Calu3 (cell line): ENCODE measurements around the gene SSC4D. TPM values are rescaled to one million over a fixed set of nuclear protein-coding genes. Genes with fewer than 3 reads are reported as not detected.
"Not testable (repeated sequence)": the region's sequence is repeated elsewhere in the genome, so short reads cannot be mapped to it uniquely, and the experiment has no call there.

Experiments
- BruUV-seq: library from RNA; stranded (reverse); fragments of 400-500 nt; replicated peaks from 2 replicates; lab custom pipeline; 2021; lab: Mats Ljungman, UMichigan
- CTCF ChIA-PET: fragments of 300-600 bp; sonication (Branson Sonifier 250); formaldehyde crosslinking; loops from one replicate; lab custom pipeline; 2022; ENCODE audit warnings: antibody characterized with exemption; lab: Charles Lee
- DNase-seq: peaks from one replicate; pipeline ENCODE4 v3.0.0; 2022
- H3K27ac Mint-ChIP-seq: one replicate; pipeline ENCODE4 v1.8.0; 2022; ENCODE audit warnings: mixed read lengths; ENCODE audit not compliant: unreplicated experiment
- H3K27me3 Mint-ChIP-seq: one replicate; pipeline ENCODE4 v1.8.0; 2022; ENCODE audit warnings: mixed read lengths; ENCODE audit not compliant: unreplicated experiment
- H3K36me3 Mint-ChIP-seq: one replicate; pipeline ENCODE4 v1.8.0; 2022; ENCODE audit warnings: mild to moderate bottlenecking, moderate library complexity, mixed read lengths; ENCODE audit not compliant: insufficient read depth, unreplicated experiment
- H3K4me1 Mint-ChIP-seq: one replicate; pipeline ENCODE4 v1.8.0; 2022; ENCODE audit warnings: mild to moderate bottlenecking, low read depth, mixed read lengths; ENCODE audit not compliant: unreplicated experiment
- H3K4me3 Mint-ChIP-seq: one replicate; pipeline ENCODE4 v1.8.0; 2022; ENCODE audit warnings: mild to moderate bottlenecking, low read depth, moderate library complexity, mixed read lengths; ENCODE audit not compliant: unreplicated experiment
- H3K9me3 Mint-ChIP-seq: one replicate; pipeline ENCODE4 v1.8.0; 2022; ENCODE audit warnings: low read depth, mixed read lengths; ENCODE audit not compliant: unreplicated experiment
- intact Hi-C: fragments of 100-400 bp; cut with micrococcal nuclease; formaldehyde crosslinking; loops from one replicate; pipeline ENCODE4 v1.10.0; 2022; ENCODE audit not compliant: unreplicated experiment
- total RNA-seq: library from RNA; stranded (reverse); gene quantifications from 2 replicates; pipeline ENCODE4 v1.2.3, GENCODE V29; 2022
- TF ChIP-seq, protein P1 (sequence below): fragments of 200-600 bp; IDR thresholded peaks from one replicate; pipeline ENCODE4 v1.8.0; 2022; ENCODE audit warnings: antibody characterized with exemption; ENCODE audit not compliant: unreplicated experiment

The SSC4D gene
- total RNA-seq, 1 experiment from 2014 or later, result not detected

DNA sequence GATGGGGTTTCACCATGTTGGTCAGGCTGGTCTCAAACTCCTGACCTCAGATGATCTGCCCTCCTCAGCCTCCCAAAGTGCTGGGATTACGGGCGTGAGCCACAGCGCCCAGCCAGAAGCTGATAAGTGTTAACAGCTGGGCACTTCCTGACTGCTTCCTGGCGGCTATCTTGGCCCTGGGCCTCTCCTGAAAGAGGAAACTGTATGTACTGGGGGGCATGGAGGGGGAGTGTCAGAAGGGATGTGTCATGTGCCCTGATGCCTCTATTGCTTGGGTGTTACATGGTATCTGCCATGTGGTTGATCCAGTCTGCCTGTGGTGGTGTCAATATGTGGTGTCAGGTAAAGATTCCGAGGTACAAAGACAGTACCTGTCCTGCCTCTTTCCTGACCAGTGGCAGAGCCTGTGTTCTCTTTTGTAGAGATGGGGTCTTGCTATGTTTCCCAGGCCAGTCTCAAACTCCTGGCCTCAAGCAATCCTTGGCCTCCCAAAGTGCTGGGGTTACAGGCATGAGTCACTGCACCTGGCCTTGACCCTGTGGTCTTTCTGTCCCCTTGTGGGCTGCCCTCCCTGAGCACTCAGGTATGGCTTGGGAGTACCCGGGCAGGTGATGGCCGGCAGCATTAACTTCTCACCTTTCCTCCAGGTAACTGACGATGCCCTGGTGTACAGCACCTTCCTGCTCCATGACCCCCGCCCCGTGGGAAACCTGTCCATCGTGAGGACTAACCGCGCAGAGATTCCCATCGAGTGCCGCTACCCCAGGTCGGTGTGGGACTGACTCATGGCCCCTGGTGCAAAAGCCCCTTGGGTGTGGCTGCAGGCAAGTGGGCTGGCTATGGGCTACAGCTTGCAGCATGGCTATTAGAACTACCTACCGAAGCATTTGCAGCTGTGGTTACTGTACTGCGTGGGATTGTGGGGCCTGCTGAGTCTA is 19.6 kb upstream of the SSC4D start:
- H3K36me3 Mint-ChIP-seq, result peaks cover 6% of the 10 kb centered on the region
- CTCF ChIA-PET, result interaction anchor here (0.6 kb wide), 1 partner anchor 17 kb away, joined by 3 read pairs; no protein-coding TSS in a partner anchor
- no peaks in the 10 kb centered on the region for H3K27me3 Mint-ChIP-seq
- TF ChIP-seq, protein P1, sequence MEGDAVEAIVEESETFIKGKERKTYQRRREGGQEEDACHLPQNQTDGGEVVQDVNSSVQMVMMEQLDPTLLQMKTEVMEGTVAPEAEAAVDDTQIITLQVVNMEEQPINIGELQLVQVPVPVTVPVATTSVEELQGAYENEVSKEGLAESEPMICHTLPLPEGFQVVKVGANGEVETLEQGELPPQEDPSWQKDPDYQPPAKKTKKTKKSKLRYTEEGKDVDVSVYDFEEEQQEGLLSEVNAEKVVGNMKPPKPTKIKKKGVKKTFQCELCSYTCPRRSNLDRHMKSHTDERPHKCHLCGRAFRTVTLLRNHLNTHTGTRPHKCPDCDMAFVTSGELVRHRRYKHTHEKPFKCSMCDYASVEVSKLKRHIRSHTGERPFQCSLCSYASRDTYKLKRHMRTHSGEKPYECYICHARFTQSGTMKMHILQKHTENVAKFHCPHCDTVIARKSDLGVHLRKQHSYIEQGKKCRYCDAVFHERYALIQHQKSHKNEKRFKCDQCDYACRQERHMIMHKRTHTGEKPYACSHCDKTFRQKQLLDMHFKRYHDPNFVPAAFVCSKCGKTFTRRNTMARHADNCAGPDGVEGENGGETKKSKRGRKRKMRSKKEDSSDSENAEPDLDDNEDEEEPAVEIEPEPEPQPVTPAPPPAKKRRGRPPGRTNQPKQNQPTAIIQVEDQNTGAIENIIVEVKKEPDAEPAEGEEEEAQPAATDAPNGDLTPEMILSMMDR, result no peak
- peaks cover 2% of the 10 kb centered on the region for H3K4me1 Mint-ChIP-seq
- H3K4me3 Mint-ChIP-seq, result no peak overlapping the region
- no peak for DNase-seq
- intact Hi-C loops, result no loop called here
- H3K9me3 Mint-ChIP-seq, result no peaks in the 10 kb centered on the region
- no TSS peak for BruUV-seq
- no peak overlapping the region for H3K27ac Mint-ChIP-seq

DNA sequence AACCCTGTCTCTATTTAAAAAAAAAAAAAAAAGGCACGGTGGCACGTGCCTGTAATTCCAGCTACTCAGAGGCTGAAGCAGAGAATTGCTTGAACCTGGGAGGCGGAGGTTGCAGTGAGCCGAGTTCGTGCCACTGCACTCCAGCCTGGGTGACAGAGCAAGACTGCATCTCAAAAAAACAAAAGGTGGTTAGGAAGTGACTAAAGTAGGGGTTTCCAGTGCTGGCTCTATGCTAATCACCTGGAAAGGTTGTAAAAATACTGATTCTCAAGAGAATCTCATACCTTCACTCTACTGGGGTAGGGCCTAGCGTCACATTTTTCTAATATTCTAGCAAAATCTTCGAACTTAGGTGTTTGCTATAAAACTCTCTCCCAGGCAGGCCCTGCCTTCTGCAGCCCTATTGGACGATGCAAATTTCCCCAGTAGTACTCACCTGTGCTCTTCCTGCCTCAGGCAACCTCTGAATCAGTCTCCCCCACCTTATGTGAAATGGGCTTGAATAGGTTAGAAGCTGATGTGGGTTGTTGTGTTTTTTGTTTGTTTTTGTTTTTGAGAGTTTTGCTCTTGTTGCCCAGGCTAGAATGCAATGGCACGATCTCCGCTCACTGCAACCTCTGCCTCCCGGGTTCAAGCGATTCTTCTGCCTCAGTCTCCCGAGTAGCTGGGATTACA is 18.8 kb upstream of the SSC4D start:
- no peaks in the 10 kb centered on the region for H3K9me3 Mint-ChIP-seq
- peaks cover 11% of the 10 kb centered on the region for H3K4me1 Mint-ChIP-seq
- H3K27me3 Mint-ChIP-seq, result no peaks in the 10 kb centered on the region
- H3K27ac Mint-ChIP-seq, result no peak overlapping the region
- no TSS peak for BruUV-seq
- no peak for DNase-seq
- no peak overlapping the region for H3K4me3 Mint-ChIP-seq
- CTCF ChIA-PET, result no interaction called here
- TF ChIP-seq, protein P1, result no peak
- intact Hi-C loops, result no loop called here
- H3K36me3 Mint-ChIP-seq, result peaks cover 6% of the 10 kb centered on the region

DNA sequence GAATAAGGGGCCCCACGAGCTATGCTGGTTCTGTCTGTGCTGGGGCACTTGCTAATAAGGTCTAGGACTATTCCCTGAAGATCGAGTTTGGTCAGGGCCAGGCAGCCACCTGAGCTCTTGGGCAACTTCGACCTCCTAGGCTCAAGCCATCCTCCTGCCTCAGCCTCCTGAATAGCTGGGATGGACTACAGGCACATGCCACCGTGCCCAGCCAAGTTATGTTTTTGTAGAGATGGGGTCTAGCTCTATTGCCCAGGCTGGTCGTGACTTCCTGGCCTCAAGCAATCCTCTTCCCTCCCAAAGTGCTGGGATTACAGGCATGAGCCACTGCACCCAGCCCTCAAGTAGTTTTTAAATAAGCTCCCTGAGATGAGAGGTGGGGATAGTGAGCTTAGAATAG is 18.1 kb upstream of the SSC4D start:
- H3K27ac Mint-ChIP-seq, result no peak overlapping the region
- H3K36me3 Mint-ChIP-seq, result peaks cover 6% of the 10 kb centered on the region
- TF ChIP-seq, protein P1, result no peak
- H3K27me3 Mint-ChIP-seq, result no peaks in the 10 kb centered on the region
- no peak overlapping the region for H3K4me3 Mint-ChIP-seq
- DNase-seq, result no peak
- no TSS peak for BruUV-seq
- H3K9me3 Mint-ChIP-seq, result no peaks in the 10 kb centered on the region
- CTCF ChIA-PET, result no interaction called here
- peaks cover 17% of the 10 kb centered on the region for H3K4me1 Mint-ChIP-seq
- intact Hi-C loops, result no loop called here

DNA sequence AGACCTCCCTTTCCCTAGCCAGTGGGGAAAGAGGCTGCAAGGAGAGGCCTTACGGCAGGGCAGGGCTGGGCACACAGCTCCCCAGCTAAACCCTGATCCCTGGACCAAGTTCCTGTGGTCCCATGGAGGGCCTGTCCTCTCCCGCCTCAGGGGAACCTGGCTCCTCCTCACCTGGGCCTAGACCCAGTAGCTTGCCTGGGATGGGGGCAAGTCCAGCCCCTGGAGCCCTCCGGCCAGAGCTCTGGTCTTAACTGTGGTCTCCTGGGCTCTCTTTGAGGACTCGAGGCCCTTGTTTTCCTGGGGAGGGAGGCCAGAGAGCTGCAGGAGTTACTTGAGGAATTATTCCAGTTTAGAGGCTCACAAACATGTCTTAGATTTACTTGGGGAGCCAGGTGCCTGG is 16.7 kb upstream of the SSC4D start:
- TF ChIP-seq, protein P1, result no peak
- Mint-ChIP-seq H3K9me3 (no peaks in the 10 kb centered on the region), H3K4me3 (no peak overlapping the region), H3K27me3 (no peaks in the 10 kb centered on the region), H3K27ac (no peak overlapping the region), H3K4me1 (peaks cover 20% of the 10 kb centered on the region), H3K36me3 (peaks cover 11% of the 10 kb centered on the region)
- DNase-seq, result no peak
- CTCF ChIA-PET, result no interaction called here
- intact Hi-C loops, result no loop called here
- no TSS peak for BruUV-seq

DNA sequence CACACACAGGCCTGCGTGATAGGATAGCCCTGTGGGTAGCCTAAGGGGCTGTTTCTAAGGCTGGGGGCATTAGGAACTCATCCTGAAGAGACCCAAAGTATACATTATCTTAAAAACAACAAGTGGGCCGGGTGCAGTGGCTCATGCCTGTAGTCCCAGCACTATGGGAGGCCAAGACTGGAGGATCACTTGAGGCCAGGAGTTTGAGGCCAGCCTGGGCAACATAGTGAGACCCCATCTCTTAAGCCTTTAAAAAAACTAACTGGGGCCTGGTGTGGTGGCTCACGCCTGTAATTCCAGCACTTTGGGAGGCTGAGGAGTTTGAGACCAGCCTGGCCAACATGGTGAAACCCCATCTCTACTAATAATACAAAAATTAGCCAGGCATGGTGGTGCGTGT is 16.1 kb upstream of the SSC4D start:
- not testable (repeated sequence) for H3K27me3 Mint-ChIP-seq

More for the DNA sequence above, 16.1 kb upstream of the SSC4D start:
- CTCF ChIA-PET, BruUV-seq, DNase-seq, H3K9me3 Mint-ChIP-seq, intact Hi-C loops, H3K27ac Mint-ChIP-seq, H3K4me3 Mint-ChIP-seq: not testable (repeated sequence)
- Mint-ChIP-seq H3K4me1 (peaks cover 20% of the 10 kb centered on the region), H3K36me3 (peaks cover 11% of the 10 kb centered on the region)
